ENCODE results near the gene CCDC106. TPM values are rescaled to one million over a fixed set of nuclear protein-coding genes. Genes with fewer than 3 reads are reported as not detected.

Gene CCDC106
- total RNA-seq, 1 experiment from 2014 or later: 21.1 TPM

- TF ChIP-seq ZBTB43 (CRISPR knock-in tag; IDR thresholded peaks at IDR 0.05) (0 out of 2 replicates have a peak, but pooled peaks have one; percentile 25), ZNF423 (CRISPR knock-in tag; IDR thresholded peaks at IDR 0.05) (no peak), HMGXB4 (CRISPR knock-in tag; IDR thresholded peaks at IDR 0.05) (no peak), FOXP4 (CRISPR knock-in tag; IDR thresholded peaks at IDR 0.05) (peak; percentile 43; the same call in 1 of the 2 replicates), ZNF263 (CRISPR knock-in tag; IDR thresholded peaks at IDR 0.05; ENCODE audit: low read depth) (no peak), SMAD4 (CRISPR knock-in tag; IDR thresholded peaks at IDR 0.05) (no peak), JUN (CRISPR knock-in tag; IDR thresholded peaks at IDR 0.05) (no peak), ARID4B (CRISPR knock-in tag; IDR thresholded peaks at IDR 0.05; ENCODE audit: borderline replicate concordance) (no peak), FOXP1 (CRISPR knock-in tag; IDR thresholded peaks at IDR 0.05; ENCODE audit: borderline replicate concordance) (peak; percentile 29; the same call in 1 of the 2 replicates), MLX (CRISPR knock-in tag; IDR thresholded peaks at IDR 0.05) (no peak), NFYB (CRISPR knock-in tag; conservative IDR thresholded peaks at IDR 0.05; ENCODE audit: low read depth) (peak; percentile 63; the same call in 1 of the 2 replicates), E2F4 (CRISPR knock-in tag; IDR thresholded peaks at IDR 0.05; ENCODE audit: borderline replicate concordance, low read depth) (peak; percentile 89), NFATC4 (CRISPR knock-in tag; IDR thresholded peaks at IDR 0.05) (no peak; the same call in 1 of the 2 replicates), NFE2L1 (CRISPR knock-in tag; IDR thresholded peaks at IDR 0.05) (peak; percentile 55; the same call in 1 of the 2 replicates), GABPB1 (CRISPR knock-in tag; IDR thresholded peaks at IDR 0.05) (no peak), OVOL2 (CRISPR knock-in tag; IDR thresholded peaks at IDR 0.05; ENCODE audit: borderline replicate concordance) (no peak), E2F5 (CRISPR knock-in tag; IDR thresholded peaks at IDR 0.05) (peak; percentile 92), ZNF416 (CRISPR knock-in tag; IDR thresholded peaks at IDR 0.05) (no peak; the same call in none of the 2 replicates), NR3C1 (CRISPR knock-in tag; conservative IDR thresholded peaks at IDR 0.05; ENCODE audit: low read depth) (no peak), FOXJ3 (CRISPR knock-in tag; IDR thresholded peaks at IDR 0.05; ENCODE audit: borderline replicate concordance) (no peak), ATF6 (CRISPR knock-in tag; IDR thresholded peaks at IDR 0.05) (no peak)
Measured at GRCh38 chr19:55599842-55600661, 48.0 kb upstream of the CCDC106 start, which contains the start of gene ZNF524 (continued).

All from WTC11 (cell line).